ENCODE data around the gene ERCC6.

ERCC6 gene

DNA sequence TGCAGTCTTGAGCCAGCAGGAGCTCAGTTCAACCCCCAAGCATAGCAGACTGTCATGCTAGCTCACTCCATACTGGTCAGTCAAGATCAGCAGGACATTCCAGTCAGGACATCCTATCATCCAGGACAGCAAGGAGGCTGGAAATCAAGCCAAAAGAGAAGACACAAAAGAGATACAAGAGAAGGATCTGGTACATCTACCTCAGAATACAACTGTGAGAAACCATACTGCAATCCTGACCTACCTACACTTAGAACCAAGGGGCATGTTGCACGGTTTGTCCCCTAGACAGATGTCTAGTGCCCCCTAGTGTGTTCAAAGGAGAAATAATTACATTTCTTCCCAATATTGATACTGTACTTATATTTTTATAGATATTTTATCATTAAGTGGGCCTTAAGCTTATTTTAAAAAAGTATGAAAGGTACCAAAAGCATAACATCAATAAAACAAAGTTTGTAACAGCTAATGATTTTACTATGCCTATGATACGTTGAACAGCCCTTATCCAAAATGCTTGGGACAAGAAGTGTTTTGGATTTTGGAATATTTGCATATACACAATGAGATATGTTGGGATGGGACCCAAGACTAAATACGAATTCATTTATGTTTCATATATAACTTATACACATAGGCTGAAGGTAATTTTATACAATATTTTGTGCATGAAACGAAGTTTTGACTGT is 26.7 kb downstream of the ERCC6 start:
- peak; percentile 57 for DNase-seq (ENCODE audit: low spot score)

DNA sequence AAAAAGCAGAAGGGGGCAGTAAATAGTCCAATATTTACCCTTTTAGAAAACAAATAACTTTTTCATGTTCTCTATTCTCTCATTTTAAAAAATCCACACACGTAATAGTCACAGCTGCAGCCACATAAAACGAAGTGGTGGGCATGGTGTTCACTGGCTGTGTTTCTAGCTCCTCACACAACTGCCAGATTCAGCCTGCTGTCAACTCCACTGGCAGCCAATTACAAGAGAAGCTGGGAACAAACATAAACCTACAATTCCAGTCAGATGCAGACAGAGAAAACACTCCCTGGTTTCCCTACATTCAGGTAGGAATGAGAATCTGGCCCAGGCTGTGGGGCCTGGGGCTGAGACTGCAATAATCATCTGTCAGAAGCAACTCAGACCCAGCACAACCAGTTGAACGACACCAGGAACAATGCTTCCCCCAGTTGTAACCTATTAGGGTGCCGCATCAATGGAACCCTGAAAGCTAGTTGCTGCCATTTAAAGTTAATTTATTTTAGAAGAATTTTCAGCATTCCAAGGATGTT is 29.1 kb downstream of the ERCC6 start:
- DNase-seq (ENCODE audit: low spot score), result no peak

DNA sequence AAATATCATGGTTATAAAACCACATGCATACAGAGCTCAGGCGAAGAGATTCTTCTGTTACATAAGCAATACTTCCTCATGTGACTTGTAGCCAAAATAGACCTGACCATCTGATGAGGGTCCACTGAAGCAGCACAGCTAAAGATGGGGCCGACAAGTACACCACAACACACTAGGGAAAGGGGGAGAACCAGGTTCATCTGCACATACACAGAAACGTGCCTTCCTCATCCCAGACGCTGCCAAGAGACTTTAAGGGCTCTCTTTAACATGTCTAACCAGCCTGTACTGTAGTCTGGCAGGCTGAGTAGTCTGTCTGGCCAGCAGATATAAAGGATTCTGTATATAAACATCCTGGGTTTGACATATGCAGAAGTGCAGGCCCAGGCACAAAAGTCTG is 30.3 kb downstream of the ERCC6 start:
- no peak for DNase-seq (ENCODE audit: low spot score)

- peak; percentile 48 for DNase-seq (ENCODE audit: low spot score)
Observed at GRCh38 chr10:49508249-49508648, 30.7 kb downstream of the ERCC6 start.

GRCh38 chr10:49505589-49505988 is 33.3 kb downstream of the ERCC6 start:
- DNase-seq (ENCODE audit: low spot score), result no peak

DNA sequence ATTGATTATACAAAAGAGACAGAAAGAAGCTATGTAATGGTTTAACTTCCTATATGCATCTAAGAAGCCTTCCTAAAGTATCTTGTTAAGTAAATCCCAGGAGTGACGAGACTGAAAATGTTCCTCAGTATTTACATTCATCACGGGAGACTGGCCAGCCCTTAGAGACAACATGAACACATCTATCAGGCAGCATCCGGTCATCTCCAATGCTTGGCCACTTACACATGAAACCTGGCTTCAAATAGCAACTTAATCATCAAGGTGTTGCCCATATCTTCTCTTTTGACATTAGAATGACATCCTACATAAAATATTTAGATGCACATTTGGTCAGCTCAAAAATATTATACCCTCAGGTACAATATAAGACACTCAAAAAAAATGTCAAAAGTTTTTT is 33.8 kb downstream of the ERCC6 start:
- DNase-seq (ENCODE audit: low spot score), result no peak

DNA sequence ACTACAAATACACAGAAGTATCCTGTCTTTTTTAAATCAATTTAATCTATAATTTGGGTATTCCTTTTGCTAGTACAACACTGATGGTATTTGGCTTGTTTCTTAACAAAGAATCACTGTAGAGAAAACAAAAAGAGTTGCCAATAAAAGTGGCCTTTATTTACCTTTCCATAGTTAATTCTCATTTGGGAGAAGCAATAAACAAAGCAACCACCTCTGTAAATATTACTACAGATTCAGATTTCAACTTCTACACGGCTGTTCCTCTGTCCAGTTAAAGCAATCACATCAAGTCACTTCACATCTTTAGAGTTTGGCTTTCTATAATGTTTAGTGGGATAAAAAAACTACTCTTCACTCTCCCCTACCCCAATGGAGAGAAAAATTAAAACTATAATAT is 34.4 kb downstream of the ERCC6 start:
- DNase-seq (ENCODE audit: low spot score), result no peak

DNA sequence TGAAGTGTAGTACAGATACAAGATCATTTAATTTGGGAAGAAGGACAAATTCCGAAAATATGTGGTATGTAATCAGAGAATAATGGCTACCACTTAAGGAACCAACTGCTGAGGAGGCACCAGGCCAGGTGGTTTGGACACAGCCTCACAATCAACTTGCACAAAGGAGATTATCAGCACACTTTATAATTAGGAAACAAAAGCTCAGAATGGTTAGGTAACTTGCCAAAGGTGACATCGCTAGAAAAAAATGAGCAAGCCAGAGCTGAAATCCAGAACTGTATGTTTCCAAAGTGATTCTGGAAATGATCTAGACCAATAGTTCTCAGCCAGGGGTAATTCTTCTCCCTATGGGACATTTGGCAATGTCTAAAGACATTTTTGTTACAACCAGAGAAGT is 36.6 kb downstream of the ERCC6 start:
- no peak for DNase-seq (ENCODE audit: low spot score)

- no peak for DNase-seq (ENCODE audit: low spot score)
Observed at GRCh38 chr10:49500412-49500811, 38.5 kb downstream of the ERCC6 start.

- no peak for DNase-seq (ENCODE audit: low spot score)
Observed at GRCh38 chr10:49499305-49499851, 39.5 kb downstream of the ERCC6 start.

GRCh38 chr10:49498425-49498824 is 40.5 kb downstream of the ERCC6 start:
- no peak for DNase-seq (ENCODE audit: low spot score)

- DNase-seq (ENCODE audit: low spot score), result no peak
Observed at GRCh38 chr10:49497358-49497757, 41.6 kb downstream of the ERCC6 start.

DNA sequence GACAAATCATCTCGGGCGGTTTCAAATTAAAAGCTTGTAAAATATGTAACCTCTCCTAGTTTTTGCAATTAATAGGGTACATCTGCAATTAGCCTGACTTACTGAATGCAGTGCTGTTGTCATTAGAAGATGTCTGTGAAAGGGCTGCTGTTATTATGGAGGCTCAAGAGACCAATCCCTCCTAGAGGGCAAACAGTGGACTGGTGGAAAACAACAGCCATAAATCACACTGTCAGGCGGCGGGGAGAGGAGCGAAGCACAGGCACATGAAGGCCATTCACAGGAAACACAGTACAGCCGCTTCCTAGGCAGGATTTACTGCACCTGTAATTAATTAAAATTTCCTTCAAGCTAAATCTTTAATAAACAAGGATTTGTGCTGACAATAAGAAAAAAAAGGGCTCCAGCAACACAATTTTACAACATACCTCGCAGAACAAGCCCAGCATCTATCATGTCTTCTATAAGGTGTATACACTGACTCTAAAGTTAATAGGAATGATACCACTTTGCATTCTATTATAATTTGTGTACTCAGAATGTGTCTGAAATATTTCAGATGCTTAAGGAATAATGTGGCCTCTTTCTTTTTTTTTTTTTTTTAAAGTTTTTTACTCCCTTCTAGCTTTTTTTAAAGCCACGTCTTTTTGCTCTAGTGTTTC is 50.7 kb downstream of the ERCC6 start:
- no peak for DNase-seq (ENCODE audit: low spot score)

DNA sequence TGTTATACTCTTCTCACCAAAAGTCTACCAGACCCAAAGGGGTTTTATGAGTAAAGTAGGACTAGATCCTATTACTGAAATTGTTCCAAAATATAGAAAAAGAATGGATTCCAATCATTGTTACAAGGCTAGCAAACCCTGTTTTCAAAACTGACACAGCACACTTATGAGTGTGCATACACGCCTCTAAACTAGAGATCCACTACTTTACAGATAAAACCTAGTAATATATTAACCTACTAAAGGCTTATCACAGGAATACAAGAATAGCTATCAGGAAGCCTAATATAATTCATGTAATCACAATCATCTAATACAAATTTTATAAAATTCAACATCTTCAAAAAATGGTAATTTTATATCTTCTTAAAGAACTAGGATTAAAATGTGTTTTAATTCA is 52.2 kb downstream of the ERCC6 start:
- DNase-seq (ENCODE audit: low spot score), result no peak

DNA sequence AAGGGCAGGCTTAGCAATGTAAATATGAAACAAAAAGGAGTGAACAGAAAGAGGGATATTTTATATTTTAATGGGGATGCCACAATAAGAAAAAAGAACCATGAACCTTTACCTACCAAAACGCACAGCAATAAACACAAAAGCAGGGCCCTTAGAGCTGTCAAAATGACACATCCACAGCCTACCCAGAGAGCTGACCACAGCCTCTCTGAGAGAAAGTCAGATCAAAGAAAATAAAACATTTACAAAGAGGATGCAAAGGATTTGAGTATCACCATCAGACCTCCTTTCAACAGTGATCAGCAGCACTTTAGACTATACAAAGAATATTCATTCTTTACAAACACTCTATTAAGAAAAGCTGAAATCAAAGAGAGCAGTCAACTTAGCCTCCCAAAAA is 52.9 kb downstream of the ERCC6 start:
- no peak for DNase-seq (ENCODE audit: low spot score)

DNA sequence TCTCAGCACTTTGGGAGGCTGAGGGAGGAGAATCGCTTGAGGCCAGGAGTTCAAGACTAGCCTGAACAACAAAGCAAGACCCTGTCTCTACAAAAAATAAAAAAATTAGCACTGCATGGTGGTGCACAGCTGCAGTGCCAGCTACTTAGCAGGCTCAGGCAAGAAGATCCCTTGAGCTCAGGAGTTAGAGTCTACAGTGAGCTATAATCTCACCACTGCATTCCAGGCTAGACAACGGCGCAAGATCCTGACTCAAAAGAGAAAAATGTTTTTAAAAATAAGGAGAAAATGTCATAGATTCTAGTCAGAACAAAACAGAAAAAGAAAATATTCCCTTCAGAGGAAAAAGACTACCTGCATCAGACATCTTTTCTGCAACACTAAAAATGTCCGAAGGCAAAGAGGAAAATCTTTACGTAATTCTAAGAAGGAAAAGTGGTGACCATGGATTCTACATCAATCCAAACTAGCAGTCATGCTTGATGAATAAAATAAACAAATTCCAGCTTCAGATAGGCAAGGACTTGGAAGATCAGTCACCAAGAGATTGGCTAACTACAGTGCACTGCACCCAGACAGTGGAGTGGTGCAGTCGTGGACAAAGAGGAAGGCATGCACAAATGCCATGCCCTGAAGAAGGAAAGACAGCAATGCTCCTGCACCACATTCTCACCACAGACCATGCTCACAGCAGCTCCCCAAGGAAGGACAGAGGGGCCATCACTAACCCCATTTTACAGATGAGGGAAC is 54.3 kb downstream of the ERCC6 start:
- DNase-seq (ENCODE audit: low spot score), result no peak

- DNase-seq (ENCODE audit: low spot score), result no peak
Observed at GRCh38 chr10:49478819-49479218, 60.1 kb downstream of the ERCC6 start.

- no peak for DNase-seq (ENCODE audit: low spot score)
Observed at GRCh38 chr10:49474901-49475300, 64.0 kb downstream of the ERCC6 start.

GRCh38 chr10:49471532-49471931 is 67.4 kb downstream of the ERCC6 start:
- DNase-seq (ENCODE audit: low spot score), result no peak

DNA sequence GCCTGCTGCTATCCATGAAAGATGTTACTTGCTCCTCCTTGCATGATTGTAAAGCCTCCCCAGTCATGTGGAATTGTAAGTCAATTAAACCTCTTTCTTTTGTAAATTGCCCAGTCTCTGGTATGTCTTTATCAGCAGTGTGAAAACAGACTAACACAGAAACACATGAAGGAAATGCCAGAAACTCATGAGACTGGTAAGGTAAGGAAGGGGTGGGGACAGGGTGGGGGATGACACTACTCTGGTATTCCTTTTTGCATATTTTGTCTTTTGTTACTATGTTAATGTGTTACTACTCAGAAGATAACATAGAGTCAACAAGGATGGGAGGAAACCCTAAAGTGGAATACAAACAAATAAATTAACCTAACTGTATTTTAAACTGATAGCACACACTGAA is 73.2 kb downstream of the ERCC6 start:
- DNase-seq (ENCODE audit: low spot score), result no peak
